Dermis microvascular lymphatic vessel endothelial cell (primary cell): ENCODE results near the gene BRMS1. TPM values are rescaled to one million over a fixed set of nuclear protein-coding genes. Genes with fewer than 3 reads are reported as not detected.
A peak's percentile ranks its signal among the peaks of the same experiment; 100 is the strongest.

Source experiments
- DNase-seq, 2 donors: peaks; one replicate each; pipeline versions ENCODE4 v3.0.0 to v3.0.0-alpha.2; 2010; ENCODE audit warnings: low read depth in 2 of 2
- total RNA-seq: library from RNA; depleted of rRNA; stranded (reverse); fragments of >200 nt; gene quantifications from 2 replicates; pipeline ENCODE4 v1.2.1, GENCODE V29; 2014

BRMS1 gene
- total RNA-seq, 1 donor from 2014 or later: 53.1 TPM

DNA sequence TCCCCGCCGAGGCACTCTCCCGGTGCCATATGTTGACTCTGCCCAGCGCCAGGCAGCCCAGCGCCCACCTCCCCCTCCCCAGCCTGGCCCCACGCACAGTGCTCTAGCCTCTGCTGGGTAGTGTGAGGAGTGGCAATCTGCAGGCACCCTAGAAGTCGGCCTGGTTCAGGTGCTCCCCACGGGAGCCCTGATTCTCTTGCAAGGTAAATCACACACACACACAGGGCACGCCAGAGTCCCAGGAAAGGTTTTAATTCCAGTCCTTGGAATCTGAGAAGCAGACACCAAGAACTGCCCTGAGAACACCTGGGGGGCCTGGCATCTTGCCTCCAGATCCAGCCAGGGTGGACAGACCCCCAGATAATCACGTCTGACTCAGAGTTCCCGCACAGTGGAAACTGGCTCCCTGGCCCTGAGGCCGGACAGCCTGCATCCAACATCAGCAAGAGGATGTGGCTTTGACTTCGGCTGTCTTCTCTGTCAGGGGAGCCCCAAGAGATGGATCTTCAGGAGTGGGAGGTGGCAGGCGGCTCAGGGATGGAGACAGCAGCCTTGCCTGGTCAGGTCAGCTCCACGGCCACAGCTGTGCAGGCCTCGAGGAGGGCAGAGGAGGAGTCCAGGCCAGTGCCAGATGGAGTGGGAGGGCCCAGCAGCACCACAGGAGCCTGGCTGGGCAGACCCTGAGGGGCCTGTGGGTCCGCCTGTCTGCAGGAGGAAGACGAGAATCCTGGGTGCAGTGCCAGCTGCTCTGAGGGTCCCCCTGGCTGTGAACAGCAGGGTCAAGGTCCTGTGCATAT lies 7.6 kb downstream of the BRMS1 start:
- no peak for DNase-seq

DNA sequence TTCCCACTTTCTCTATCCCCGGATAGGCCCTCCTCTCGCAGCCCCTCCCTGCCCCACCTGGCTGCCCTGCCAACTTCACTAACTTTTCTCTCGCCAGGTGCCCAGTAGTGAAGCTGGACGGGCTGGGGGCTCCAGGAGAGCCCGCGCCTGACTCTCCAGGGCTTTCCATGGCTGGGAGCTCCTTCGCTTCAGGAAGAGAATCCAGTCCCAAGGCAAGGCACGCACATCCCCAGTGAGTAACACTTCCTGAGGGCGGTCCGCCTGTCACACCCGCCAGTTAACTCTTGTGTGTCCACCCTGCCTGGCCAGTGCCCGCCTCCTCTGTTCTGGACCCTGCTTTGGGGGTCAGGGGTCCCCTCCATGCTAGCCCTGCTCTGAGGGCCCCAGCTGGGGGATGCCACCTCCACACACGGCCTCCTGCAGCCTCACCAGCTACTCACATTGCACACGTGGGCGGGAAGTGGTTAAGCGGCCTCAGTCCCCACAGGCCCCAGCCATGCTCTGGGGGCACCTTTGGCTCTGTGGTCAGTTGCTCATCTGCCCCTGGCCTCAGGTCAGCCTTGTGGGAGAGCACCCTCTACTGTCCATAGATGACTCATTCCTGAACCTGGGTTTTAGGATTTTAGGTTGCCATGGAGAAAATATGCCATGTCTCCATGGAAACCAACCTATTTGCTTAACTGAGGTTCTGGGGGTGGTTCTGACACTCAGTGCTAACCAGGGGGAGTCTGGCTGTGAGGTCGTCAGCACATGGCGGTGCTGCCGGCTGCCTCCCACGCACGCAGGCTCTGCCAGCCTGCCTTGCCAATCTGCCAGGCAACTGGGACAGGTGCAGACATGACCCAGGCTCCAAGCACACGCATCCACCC lies 8.4 kb downstream of the BRMS1 start, which contains the start of gene RIN1:
RIN1 (minus strand) TSS at position 201 of the 869 bp plus-strand sequence; CDS start at position 169, 32 bp downstream.
- DNase-seq: peak; percentile 89 to 90

DNA sequence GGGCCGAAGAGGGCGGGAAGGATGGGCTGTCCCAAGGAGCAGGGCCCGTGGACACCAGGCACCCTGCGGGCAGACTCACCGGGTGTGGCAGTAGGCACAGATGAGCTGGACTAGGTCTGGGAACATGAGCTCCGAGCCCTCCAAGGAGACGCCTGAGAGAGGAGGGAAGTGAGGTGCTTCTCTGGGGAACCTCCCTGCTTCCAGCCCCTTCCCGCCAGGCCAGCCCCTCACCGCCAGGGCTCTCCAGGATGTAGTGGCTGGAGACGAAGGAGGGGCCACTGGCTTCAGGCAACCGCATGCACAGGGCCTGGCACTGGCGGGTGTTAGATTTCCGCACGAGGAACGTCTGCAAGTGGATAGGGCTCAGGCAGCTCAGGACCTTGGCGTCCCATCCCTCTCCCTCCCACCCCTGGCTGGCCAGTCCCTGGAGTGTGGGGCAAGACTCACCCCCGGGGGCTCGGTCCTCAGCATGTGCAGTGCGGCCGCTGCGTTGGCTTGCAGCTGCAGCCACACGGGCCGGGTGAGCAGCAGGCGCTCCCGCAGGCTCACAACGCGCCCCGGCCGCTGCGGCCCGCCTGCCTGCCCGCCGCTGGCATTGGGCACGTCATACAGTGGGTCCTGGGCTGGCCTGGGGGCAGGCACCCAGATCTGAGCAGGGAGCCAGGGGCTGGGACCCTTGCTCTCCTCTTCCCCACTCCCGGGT lies 9.2 kb downstream of the BRMS1 start:
- DNase-seq: peak in 1 of 2 donors; percentile 46

DNA sequence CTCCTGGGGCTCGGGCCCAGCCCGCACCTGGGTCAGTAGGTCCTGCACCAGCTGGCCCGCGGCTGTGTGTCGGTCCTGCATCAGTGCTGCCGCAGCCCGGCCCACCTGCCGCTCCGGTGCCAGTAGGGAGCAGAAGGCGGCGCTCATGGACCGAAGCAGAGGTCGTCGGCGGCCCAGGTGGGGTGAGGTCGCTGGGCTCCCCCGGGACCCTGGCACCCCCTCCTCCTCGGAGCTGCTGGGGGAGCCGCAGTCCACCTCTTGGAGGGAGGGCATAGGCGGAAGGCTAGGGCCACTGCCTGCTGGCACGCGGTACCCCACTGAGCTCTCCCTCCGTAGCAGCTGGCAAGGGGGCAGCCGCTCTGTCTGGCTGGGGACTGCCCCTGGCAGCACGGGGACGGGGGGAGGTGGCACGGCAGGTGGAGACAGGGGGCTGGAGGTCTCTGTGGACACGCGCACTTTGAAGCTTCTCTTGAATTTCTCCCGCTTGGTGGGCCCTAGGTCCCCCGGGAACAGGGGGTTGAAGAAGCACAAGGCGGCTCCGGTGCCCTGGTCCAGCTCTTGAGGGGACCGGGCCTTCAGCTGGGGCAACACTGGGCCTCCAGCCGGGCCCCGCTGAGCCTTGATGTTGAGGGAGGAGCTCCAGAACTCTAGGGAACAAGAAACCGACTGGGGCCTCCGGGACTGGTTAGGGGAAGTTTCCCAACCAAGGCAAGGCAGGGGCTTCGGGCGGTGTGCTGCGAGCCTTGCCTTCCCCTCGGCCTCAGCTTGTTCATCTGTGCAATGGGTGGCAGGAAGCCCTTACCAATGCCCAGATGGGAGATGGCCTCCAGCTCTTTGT lies 10.1 kb downstream of the BRMS1 start:
- DNase-seq: no peak

DNA sequence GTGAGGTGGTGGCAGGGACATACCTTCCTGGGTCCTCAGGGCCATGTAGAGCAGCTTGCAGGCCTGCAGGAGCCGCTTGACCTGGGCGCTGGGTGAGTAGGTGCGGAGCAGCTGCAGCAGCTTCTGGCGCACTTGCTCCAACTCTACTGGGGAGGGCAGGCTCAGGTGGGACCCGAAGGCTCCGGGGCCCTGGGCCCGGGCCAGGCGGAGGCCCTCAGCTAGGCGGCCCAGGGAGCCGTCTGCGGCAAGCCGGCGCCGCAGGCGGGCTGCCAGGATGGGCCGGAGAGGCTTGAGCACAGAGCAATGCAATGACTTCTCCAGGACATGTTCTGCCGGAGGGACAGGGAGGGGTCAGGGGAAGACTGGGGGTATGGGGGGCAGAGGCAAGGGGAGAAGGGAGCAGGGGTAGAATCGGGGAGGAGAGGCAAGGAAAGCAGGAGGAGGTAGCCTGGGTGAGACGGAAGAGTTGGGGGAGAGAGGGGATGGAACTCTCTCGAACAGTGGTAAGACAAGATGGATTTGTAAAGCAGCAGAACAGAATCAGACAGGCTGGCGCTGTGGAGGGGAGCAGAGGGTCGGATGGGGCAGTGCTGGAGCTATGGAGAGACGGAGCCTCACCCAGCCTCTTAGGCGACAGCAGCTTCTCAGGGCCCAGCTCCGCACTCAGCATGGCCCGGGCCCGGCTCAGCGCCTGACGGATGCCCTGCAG lies 10.9 kb downstream of the BRMS1 start:
- no peak for DNase-seq

DNA sequence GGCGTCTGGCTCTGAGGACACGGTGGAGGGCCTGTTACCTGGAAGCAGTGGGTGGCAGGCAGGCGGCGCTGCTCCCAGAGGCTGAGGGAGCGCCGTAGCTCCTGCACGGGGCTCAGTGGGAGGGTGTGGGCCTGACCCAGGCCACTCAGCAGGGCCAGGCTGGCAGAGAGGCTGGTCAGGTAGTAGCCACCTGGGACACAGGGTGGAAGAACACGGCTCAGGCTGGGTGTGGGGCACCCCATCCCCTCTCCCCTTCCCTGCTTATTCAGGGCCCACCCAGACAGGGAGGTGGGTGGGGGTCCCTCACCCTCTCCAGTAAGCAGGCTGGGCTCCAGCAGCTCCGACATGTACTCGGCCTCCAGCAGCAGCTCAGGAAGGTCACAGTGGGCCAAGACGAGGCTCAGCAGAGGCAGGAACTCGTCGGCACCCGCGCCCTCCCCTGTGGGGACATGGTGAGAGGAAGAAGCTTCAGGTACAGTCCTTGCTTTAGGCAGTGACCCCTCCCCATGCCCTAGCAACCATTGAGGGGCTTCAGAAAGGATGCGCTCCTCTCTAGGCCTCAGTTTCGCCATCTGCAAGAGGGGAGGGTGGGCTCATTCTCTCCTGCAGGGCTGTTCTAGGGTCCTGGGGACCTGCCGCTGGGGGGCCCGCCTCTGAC lies 11.6 kb downstream of the BRMS1 start:
- DNase-seq: no peak

DNA sequence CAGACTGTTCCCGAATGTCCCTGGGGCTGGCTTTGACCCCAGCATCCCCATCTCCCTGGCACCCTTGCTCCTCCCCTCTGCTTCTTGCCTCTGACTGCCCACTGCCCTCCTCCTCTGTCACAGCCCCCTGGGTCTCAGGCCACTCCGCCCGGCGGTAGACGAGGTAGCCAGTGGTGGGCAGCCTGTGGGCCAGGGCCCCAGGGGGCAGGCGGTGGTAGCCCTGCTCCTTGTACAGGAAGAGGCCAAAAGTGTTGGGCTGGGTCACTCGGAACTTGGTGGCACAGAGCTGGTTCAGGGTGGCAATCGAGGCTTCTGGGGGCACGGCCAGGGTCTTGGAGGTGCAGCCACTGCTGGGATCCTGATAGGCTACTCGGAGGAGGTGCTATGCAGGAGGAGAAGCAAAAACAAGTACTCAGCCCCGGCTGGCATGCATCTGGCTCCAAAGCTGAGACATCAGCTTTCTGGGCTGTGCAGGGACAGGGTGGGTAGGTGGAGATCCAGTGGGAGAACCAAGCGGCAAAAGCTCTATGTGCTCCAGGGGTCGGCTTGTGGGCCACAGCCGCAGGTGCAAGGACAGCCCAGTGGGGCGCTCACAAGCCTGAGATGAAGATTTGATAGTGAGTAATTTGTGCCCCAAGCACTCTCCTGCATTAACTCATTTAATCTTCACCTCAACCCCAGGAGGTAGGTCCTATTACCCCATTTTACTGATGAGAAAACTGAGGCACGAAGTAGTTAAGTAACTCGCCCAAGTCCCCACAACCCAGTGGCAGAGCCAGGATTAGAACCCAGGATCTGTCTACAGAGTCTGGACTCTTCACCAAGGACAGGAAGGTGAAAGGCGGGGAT lies 12.3 kb downstream of the BRMS1 start:
- DNase-seq: no peak

DNA sequence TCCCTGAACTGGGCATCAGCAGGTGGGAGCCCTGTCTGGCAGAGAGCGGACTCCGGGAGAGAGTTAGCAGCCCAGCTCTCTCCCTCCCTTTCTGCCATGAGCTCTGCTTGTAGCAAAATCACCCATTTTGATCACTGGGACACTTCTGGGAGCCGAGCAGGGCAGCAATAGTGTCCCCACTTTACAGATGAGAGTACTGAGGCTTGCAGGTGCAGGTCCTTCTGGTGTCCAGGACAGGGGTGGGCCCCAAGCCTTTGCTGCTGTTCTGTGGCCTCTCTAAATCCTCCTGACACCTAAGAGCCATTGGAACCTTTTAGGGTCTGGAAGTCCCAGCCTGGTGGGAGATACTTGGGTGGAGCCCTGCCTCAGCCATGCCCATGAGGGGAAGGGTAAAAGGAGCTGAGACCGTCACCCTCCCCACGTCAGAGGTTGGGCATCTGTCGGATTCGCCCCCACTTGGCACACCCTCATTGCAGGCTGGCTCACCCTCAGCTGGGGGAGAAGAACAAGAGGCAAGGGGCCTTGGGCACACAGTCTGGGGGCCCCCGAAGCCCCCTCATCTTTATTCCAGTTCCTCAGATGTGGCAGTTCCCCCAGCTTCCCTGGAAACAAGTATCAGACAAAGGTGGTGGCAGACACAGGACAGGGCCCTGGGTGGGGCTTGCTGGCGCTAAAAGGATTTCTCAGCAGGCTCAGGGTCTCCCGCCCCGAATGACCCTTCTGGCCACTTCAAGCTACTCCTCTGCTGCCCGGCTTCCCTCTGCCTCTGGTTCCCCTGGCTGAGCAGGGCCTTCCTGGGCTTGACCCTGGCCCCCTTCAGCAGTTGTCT lies 13.1 kb downstream of the BRMS1 start:
- no peak for DNase-seq

DNA sequence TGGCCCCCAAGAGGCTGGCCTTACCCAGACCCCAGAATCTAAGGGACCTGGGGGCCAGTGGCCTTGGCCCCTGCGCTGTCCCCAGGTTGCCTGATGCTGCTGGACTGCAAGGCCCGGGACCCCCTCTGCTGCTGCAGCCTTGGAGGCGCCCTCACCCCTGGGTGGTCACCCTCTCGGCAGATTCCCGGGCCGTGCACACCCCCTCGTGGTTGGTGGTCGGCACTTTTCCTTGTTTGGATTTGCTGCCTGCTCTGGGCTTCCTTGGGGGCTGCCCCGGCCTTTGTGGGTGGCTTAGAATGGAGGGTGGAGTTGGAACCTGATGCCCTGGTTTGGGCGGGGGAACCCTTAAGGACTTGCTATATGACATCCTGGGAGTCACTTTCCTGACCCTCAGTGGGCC lies 14.0 kb downstream of the BRMS1 start:
- DNase-seq: no peak

DNA sequence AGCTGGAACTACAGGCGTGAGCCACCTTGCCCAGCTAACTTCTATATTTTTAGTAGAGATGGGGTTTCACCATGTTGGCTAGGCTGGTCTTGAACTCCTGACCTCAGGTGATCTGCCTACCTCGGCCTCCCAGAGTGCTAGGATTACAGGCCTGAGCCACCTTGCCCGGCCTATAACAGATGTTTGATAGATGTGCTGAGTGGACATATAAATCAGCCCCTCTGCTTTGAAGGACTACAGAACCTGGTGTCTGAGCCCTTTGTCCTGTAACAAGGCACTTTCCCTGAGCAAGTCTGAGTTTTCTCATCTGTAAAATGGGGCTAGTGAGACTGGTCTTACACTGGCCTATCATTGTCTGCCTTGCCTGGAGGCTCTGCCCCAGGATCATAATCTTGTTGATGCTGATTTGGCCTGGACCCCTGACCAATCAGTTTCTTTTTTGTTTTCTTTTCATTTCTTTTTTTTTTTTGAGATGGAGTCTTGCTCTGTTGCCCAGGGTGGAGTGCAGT lies 15.7 kb downstream of the BRMS1 start:
- DNase-seq: no peak

DNA sequence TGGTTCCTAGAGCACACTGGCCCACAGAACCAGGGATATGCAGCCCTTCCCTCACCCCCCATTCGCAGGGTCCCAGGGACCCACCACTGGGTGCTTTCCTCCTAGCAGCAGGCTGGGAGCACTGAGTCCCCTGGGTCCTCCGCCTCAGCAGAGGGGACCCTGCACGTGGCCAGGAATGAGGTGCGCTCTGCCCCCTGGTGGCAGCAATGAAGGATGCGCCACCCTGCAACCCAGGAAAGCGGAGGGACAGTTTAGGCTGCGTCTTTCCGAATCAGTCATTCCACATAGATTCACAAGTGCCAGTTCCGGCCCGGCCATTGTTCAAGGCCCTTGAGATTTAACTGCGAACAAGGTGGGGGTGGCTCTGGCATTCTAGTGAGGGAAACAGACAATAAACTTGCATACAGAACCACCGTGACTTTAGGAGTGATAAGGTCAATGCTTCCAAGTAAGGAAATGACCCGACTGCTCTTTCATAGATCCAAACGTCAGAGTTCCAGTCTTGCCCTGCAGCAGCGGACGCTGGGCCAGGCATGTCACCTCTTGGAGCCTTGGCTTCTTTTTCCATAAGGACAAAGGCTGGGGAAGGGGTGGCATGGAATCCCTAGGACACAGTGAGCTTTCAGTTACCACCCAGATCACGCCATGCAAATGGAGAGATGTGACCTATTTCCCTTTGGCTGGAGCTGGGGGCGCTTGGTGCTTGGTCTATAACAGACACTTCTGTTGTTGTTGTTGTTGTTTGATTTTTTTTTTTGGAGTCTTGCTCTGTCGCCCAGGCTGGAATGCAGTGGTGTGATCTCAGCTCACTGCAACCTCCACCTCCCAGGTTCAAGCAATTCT lies 16.4 kb downstream of the BRMS1 start:
- DNase-seq: peak; percentile 44 to 68

DNA sequence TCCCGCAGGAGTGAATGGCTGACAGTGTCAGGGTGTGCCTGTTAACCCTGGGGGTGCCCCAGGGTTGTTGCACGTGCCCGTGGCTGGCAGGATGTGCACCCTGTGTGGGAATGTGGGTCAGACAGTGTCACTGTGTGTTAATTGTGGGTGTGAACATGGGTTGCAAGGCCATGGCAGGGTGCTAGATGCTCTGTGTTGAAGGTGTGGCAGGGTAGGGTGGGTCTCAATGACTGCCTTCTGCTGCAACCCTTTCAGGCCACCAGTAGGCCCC lies 16.9 kb downstream of the BRMS1 start:
- no peak for DNase-seq

DNA sequence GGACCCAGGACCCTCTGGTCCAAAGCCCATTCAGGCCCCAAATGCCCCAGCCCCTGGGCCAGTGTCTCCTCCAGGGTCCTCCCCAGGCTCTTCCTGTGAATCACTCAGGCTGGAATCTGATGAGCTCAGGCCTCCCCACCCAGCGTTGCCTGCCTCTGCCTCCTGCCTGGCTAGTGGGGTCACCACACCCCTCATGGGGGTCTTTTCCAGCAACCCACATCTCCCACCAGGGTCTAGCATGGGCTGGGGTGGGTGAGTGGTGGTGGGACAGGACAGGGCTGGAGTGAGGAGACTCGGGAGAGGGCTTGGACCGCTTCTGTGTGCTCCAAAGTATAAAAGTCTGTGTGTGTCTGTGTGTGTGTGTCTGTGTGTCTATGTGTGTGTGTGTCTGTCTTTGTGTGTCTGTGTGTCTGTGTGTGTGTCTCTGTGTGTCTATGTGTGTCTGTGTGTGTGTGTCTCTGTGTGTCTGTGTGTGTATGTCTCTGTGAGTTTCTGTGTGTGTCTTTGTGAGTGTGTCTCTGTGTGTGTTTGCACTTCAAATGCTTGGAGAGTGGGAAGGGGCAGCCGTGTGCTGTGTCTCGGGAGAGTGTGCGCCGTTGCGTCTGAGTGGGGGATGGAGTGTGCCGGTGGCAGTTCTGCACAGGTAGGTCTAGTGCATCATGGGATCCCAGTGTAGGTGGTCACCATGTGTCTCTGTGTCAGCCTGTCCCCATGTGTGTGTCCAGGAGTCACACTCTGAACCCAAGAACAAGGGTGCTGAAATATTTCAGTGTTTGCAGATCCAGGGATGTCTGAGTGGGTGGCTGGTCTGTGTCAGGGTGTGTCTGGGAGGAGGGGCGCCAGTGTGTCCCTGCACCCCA lies 17.5 kb downstream of the BRMS1 start:
- DNase-seq: peak in 1 of 2 donors; percentile 17

DNA sequence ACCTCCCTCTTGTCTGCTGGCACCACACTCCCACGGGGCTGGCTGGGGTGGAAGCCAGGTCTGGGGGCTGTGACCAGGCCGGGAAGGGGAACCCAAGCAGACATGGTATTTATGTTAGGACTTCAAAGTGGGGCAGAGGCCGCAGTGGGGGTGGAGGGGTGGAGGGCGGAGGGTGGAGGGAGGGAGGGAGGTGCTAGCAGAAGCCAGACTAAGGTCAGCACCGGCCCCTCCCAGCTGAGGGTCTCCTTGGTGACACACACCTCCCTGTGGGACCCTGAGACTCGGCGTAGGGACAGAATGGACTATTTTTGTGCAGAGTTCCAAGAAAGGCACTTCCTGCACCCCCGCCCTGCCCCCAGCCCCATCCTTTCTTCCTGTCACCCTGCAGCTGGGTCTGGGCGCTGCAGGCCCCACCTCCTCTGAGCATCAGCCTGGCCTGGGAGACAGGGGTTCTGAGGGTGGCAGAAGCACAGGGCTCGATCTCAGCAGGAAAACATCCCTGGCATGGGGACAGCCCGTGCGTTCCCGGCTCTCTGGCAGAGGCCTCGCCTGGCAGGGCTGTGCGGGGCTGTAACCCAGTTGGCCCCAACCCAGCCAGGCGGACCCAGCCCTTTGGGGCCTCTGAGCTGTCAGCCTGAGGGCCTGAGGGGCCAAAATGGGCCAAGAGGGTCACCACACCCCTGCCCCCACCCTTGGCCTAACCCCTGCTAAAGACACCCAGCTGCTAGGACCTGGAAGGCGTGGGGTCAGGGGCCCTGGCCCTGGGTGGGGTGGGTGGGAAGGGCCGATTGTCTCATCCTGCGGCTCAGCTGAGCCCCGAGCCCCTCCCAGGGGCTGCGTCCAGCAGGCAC lies 18.4 kb downstream of the BRMS1 start:
- DNase-seq: no peak

DNA sequence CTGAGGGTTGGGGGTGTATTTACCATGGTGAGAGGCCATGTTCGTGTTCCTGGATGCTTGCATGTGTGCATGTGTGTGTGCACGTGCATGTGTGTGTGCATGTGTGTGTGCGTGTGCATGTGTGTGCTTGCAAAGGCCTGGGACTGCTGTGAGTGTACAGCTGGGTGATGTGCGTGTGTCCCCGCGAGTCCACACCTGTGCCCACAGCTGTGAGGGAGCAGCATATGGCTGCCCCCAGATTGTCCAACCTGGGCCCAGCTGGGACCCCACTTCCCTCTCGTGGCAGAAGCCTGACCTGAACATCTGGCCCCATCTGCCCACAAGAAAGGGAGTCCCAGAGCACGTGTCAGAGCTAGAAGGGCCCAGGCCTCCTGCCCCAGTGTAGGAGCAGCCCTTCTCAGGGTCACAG lies 19.6 kb downstream of the BRMS1 start:
- no peak for DNase-seq
